ENCODE data around the gene VPS8.

The VPS8 gene

GRCh38 chr3:185067173-185067572 is 255.2 kb downstream of the VPS8 start:
- no peak for DNase-seq

- no peak for DNase-seq
Observed at GRCh38 chr3:185069037-185070030, 257.4 kb downstream of the VPS8 start.

- DNase-seq = no peak
Observed at GRCh38 chr3:185070491-185071286, 258.7 kb downstream of the VPS8 start.

- DNase-seq = no peak
Observed at GRCh38 chr3:185071287-185071800, 259.4 kb downstream of the VPS8 start.

GRCh38 chr3:185075547-185075946 is 263.6 kb downstream of the VPS8 start:
- DNase-seq = no peak

GRCh38 chr3:185076219-185076618 is 264.3 kb downstream of the VPS8 start:
- no peak for DNase-seq

- no peak for DNase-seq
Observed at GRCh38 chr3:185079625-185080024, 267.7 kb downstream of the VPS8 start.

GRCh38 chr3:185081521-185081920 is 269.6 kb downstream of the VPS8 start:
- DNase-seq = no peak

GRCh38 chr3:185082149-185082548 is 270.2 kb downstream of the VPS8 start:
- DNase-seq = no peak

- DNase-seq = no peak
Observed at GRCh38 chr3:185082829-185083228, 270.9 kb downstream of the VPS8 start.

GRCh38 chr3:185084402-185084801 is 272.4 kb downstream of the VPS8 start:
- DNase-seq = no peak

- DNase-seq = no peak
Observed at GRCh38 chr3:185084901-185085300, 272.9 kb downstream of the VPS8 start.

- DNase-seq = no peak
Observed at GRCh38 chr3:185087419-185087818, 275.5 kb downstream of the VPS8 start.

GRCh38 chr3:185089343-185089742 is 277.4 kb downstream of the VPS8 start:
- DNase-seq = no peak

- no peak for DNase-seq
Observed at GRCh38 chr3:185089751-185090150, 277.8 kb downstream of the VPS8 start.

GRCh38 chr3:185090811-185091210 is 278.8 kb downstream of the VPS8 start:
- no peak for DNase-seq

GRCh38 chr3:185093116-185093515 is 281.1 kb downstream of the VPS8 start:
- no peak for DNase-seq

GRCh38 chr3:185094697-185095096 is 282.7 kb downstream of the VPS8 start:
- DNase-seq = no peak

Data from NK-92 treated with Interleukin-12 subunit alpha and Interleukin-12 subunit beta, amount 100 ng/mL, for 24 hours (cell line).